Endodermal cell (in vitro differentiated cells): ENCODE measurements around the gene OXGR1. TPM values are rescaled to one million over a fixed set of nuclear protein-coding genes. Genes with fewer than 3 reads are reported as not detected.

Experiments
- DNase-seq: peaks from one replicate; pipeline ENCODE4 v3.0.0-alpha.2; 2017
- H3K27ac ChIP-seq: 2 replicates; pipeline ENCODE4 v1.5.1; 2013; ENCODE audit warnings: mild to moderate bottlenecking, low read depth, low read length, moderate library complexity
- H3K27me3 ChIP-seq: 2 replicates; pipeline ENCODE4 v1.6.1; 2013; ENCODE audit warnings: mild to moderate bottlenecking, low read length, moderate library complexity; ENCODE audit not compliant: insufficient read depth, control insufficient read depth, poor library complexity, severe bottlenecking
- H3K36me3 ChIP-seq: 2 replicates; pipeline ENCODE4 v1.7.0; 2013; ENCODE audit warnings: mild to moderate bottlenecking, low read length, moderate library complexity; ENCODE audit not compliant: control insufficient read depth, insufficient read depth
- H3K4me1 ChIP-seq: one replicate; pipeline ENCODE4 v1.7.0; 2013; ENCODE audit warnings: low read length; ENCODE audit not compliant: control insufficient read depth, insufficient read depth
- H3K4me3 ChIP-seq: 2 replicates; pipeline ENCODE4 v1.5.1; 2013; ENCODE audit warnings: mild to moderate bottlenecking, low read length, moderate library complexity
- H3K9ac ChIP-seq: 2 replicates; pipeline ENCODE4 v1.6.1; 2013; ENCODE audit warnings: mild to moderate bottlenecking, low read length, moderate library complexity; ENCODE audit not compliant: poor library complexity, severe bottlenecking; ENCODE audit errors: extremely low read depth
- H3K9me3 ChIP-seq: 2 replicates; pipeline ENCODE4 v1.6.1; 2013; ENCODE audit warnings: mild to moderate bottlenecking, low read length, moderate library complexity; ENCODE audit not compliant: control insufficient read depth
- H3K27ac Mint-ChIP-seq: 2 replicates; pipeline ENCODE4 v1.8.0; 2020; ENCODE audit warnings: mixed read lengths
- H3K27me3 Mint-ChIP-seq: 2 replicates; pipeline ENCODE4 v1.8.0; 2021; ENCODE audit warnings: mild to moderate bottlenecking, mixed read lengths; ENCODE audit not compliant: insufficient read depth
- H3K36me3 Mint-ChIP-seq: 2 replicates; pipeline ENCODE4 v1.8.0; 2020; ENCODE audit warnings: low read depth, mixed read lengths
- H3K4me1 Mint-ChIP-seq: 2 replicates; pipeline ENCODE4 v1.8.0; 2020; ENCODE audit warnings: mixed read lengths
- H3K4me3 Mint-ChIP-seq: 2 replicates; pipeline ENCODE4 v1.8.0; 2020; ENCODE audit warnings: mild to moderate bottlenecking, moderate library complexity, mixed read lengths
- H3K9me3 Mint-ChIP-seq: 2 replicates; pipeline ENCODE4 v1.8.0; 2020; ENCODE audit warnings: mild to moderate bottlenecking, mixed read lengths
- WGBS, 2 experiments: methylation state at CpG; one replicate each; pipeline versions ENCODE4 v1.1.5 to v1.1.7; 2013; ENCODE audit warnings: missing lambda C conversion rate in 2 of 2, mixed read lengths in 1 of 2; ENCODE audit not compliant: insufficient coverage in 1 of 2, insufficient read length in 1 of 2; 5-methylcytosine and 5-hydroxymethylcytosine counted together
- total RNA-seq, 2 donors: library from RNA; stranded (reverse); fragmentation: NEBNext Ultra II Directional in 1 of 2; extraction: Animal tissue kit (Norgen Biotek cat#: 25700) in 1 of 2; gene quantifications; 2 replicates in 1 of 2; 3 replicates in 1 of 2; pipeline ENCODE4 v1.2.1, GENCODE V29; 2021
- TF ChIP-seq, protein P1 (sequence below): fragments of 200-600 bp; sonication (generic); conservative IDR thresholded peaks from 2 replicates; pipeline ENCODE4 v1.5.0; 2021; ENCODE audit warnings: antibody characterized with exemption, mild to moderate bottlenecking

OXGR1 gene
- total RNA-seq, 2 donors from 2014 or later: 1.4 to 1.6 TPM

GRCh38 chr13:96996107-96996506, 1.8 kb upstream of the OXGR1 start:
- H3K4me3 ChIP-seq: no peak overlapping the region
- H3K27me3 ChIP-seq: peaks cover 83% of the 10 kb centered on the region
- H3K36me3 ChIP-seq: no peaks in the 10 kb centered on the region
- no peak for DNase-seq
- H3K9ac ChIP-seq: no peak overlapping the region
- H3K36me3 Mint-ChIP-seq: no peaks in the 10 kb centered on the region
- peaks cover 92% of the 10 kb centered on the region for H3K27me3 Mint-ChIP-seq
- H3K4me3 Mint-ChIP-seq: no peak overlapping the region
- H3K4me1 Mint-ChIP-seq: peaks cover 26% of the 10 kb centered on the region
- H3K27ac Mint-ChIP-seq: no peak overlapping the region
- no peak overlapping the region for H3K27ac ChIP-seq
- peaks cover 4% of the 10 kb centered on the region for H3K9me3 Mint-ChIP-seq
- peaks cover 3% of the 10 kb centered on the region for H3K4me1 ChIP-seq
- TF ChIP-seq, protein P1, sequence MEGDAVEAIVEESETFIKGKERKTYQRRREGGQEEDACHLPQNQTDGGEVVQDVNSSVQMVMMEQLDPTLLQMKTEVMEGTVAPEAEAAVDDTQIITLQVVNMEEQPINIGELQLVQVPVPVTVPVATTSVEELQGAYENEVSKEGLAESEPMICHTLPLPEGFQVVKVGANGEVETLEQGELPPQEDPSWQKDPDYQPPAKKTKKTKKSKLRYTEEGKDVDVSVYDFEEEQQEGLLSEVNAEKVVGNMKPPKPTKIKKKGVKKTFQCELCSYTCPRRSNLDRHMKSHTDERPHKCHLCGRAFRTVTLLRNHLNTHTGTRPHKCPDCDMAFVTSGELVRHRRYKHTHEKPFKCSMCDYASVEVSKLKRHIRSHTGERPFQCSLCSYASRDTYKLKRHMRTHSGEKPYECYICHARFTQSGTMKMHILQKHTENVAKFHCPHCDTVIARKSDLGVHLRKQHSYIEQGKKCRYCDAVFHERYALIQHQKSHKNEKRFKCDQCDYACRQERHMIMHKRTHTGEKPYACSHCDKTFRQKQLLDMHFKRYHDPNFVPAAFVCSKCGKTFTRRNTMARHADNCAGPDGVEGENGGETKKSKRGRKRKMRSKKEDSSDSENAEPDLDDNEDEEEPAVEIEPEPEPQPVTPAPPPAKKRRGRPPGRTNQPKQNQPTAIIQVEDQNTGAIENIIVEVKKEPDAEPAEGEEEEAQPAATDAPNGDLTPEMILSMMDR: no peak
- H3K9me3 ChIP-seq: no peaks in the 10 kb centered on the region
- 79 to 94% methylated on average over 2 to 4 of the region's 4 CpGs for whole genome bisulfite sequencing, 2 experiments

- Mint-ChIP-seq H3K9me3 (peaks cover 4% of the 10 kb centered on the region), H3K27me3 (peaks cover 91% of the 10 kb centered on the region), H3K27ac (no peak overlapping the region), H3K36me3 (no peaks in the 10 kb centered on the region), H3K4me3 (peak overlapping the region; percentile 56), H3K4me1 (peaks cover 35% of the 10 kb centered on the region)
- 44 to 61% methylated on average over 8 to 10 of the region's 10 CpGs for WGBS, 2 experiments
- Histone ChIP-seq H3K4me1 (peaks cover 4% of the 10 kb centered on the region), H3K27ac (no peak overlapping the region), H3K9ac (no peak overlapping the region), H3K27me3 (peaks cover 70% of the 10 kb centered on the region), H3K9me3 (no peaks in the 10 kb centered on the region), H3K4me3 (no peak overlapping the region), H3K36me3 (no peaks in the 10 kb centered on the region)
- DNase-seq: no peak
- TF ChIP-seq, protein P1: no peak
These were observed 575 bp upstream of the OXGR1 start for GRCh38 chr13:96994858-96995243.

DNA sequence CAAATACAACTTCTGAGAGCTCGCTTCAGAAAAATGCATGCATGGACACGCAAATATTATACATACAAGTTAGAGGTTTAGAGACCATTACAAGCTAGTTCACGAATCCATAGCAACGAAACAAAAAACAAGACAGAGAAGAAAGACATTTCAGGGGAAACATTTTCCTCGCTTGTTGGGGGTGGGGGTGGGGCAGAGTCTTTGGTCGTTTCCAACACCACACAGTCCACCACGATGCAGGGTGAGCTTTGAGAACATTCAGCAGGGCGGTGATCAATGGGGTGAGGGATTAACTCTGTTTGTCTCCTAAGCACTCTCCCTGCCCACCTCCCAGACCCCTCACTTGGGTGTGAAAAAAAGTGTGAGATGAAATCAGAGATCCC, 651 bp downstream of the OXGR1 start:
- TF ChIP-seq, protein P1: no peak
- DNase-seq: no peak
- H3K27ac ChIP-seq: no peak overlapping the region
- 43 to 60% methylated on average over 2 to 6 of the region's 8 CpGs for WGBS, 2 experiments
- peaks cover 4% of the 10 kb centered on the region for H3K9me3 Mint-ChIP-seq
- H3K4me1 ChIP-seq: peaks cover 9% of the 10 kb centered on the region
- peaks cover 62% of the 10 kb centered on the region for H3K27me3 ChIP-seq
- H3K36me3 ChIP-seq: no peaks in the 10 kb centered on the region
- peak overlapping the region; percentile 56 for H3K4me3 Mint-ChIP-seq
- H3K9ac ChIP-seq: no peak overlapping the region
- H3K9me3 ChIP-seq: no peaks in the 10 kb centered on the region
- peak overlapping the region; percentile 70 for H3K4me3 ChIP-seq
- peaks cover 41% of the 10 kb centered on the region for H3K4me1 Mint-ChIP-seq
- no peak overlapping the region for H3K27ac Mint-ChIP-seq
- H3K36me3 Mint-ChIP-seq: no peaks in the 10 kb centered on the region
- H3K27me3 Mint-ChIP-seq: peaks cover 84% of the 10 kb centered on the region
